Measurements from ENCODE around the gene ACTR3C.

DNA sequence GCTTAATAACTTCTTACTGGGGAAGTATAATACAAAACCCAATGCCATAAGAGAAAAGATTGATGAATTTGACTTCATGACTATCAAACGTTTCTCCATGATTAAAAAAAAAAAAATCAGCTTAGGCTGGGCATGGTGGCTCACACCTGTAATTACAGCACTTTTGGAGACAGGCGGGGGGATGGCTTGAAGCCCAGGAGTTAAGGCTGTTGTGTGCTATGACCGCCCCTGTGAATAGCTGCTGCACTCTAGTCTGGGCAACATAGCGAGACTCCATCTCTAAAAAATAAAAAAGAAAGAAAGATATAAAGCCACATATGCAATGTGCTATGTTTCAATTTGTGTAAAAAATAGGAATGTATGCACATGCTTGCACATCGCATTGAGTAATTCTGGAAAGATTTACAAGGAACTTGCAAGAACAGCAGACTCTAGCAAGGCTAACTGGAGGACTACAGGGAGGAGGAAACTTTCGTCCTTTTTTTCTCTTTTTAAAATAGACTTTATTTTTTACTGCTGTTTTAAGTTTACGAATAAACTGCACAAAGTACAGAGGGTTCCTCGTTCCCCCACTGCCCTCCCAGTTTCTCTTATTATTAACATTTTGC is 28.3 kb upstream of the ACTR3C start:
- TF ChIP-seq LEF1 (IDR thresholded peaks at IDR 0.05; ENCODE audit: borderline replicate concordance) (no peak), ARNT (IDR thresholded peaks at IDR 0.05) (no peak), SP1 (IDR thresholded peaks at IDR 0.05) (no peak), HDGF (IDR thresholded peaks at IDR 0.05; ENCODE audit: borderline replicate concordance) (no peak), FOXK2 (IDR thresholded peaks at IDR 0.05) (no peak), BHLHE40 (IDR thresholded peaks at IDR 0.05; ENCODE audit: borderline replicate concordance) (no peak), ELF4 (IDR thresholded peaks at IDR 0.05) (no peak), FOXM1 (IDR thresholded peaks at IDR 0.05; ENCODE audit: borderline replicate concordance) (no peak), TARDBP (IDR thresholded peaks at IDR 0.05) (no peak), ZNF384 (IDR thresholded peaks at IDR 0.05) (peak; percentile 51; the same call in 1 of the 2 replicates), L3MBTL2 (conservative IDR thresholded peaks at IDR 0.05) (no peak), CTBP1 (IDR thresholded peaks at IDR 0.05; ENCODE audit: borderline replicate concordance) (no peak), SUZ12 (IDR thresholded peaks at IDR 0.05) (no peak)
- TF ChIP-seq, protein P1, sequence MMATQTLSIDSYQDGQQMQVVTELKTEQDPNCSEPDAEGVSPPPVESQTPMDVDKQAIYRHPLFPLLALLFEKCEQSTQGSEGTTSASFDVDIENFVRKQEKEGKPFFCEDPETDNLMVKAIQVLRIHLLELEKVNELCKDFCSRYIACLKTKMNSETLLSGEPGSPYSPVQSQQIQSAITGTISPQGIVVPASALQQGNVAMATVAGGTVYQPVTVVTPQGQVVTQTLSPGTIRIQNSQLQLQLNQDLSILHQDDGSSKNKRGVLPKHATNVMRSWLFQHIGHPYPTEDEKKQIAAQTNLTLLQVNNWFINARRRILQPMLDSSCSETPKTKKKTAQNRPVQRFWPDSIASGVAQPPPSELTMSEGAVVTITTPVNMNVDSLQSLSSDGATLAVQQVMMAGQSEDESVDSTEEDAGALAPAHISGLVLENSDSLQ (IDR thresholded peaks at IDR 0.05) = no peak
